A673 (cell line): ENCODE data around the gene IYD. TPM values are rescaled to one million over a fixed set of nuclear protein-coding genes. Genes with fewer than 3 reads are reported as not detected.

Experiments used
- BruUV-seq: library from RNA; stranded (reverse); fragments of 400-500 nt; replicated peaks from 2 replicates; lab custom pipeline; 2021; lab: Mats Ljungman, UMichigan
- CTCF ChIA-PET: fragments of 300-600 bp; sonication (Branson Sonifier 250); formaldehyde crosslinking; loops from one replicate; lab custom pipeline; 2022; ENCODE audit warnings: antibody characterized with exemption; lab: Charles Lee
- POLR2A ChIA-PET: fragments of 300-600 bp; sonication (Branson Sonifier 250); formaldehyde crosslinking; loops from one replicate; lab custom pipeline; 2022; ENCODE audit warnings: antibody characterized with exemption; ENCODE audit not compliant: low non-redundant PET; lab: Charles Lee
- DNase-seq: peaks from one replicate; pipeline ENCODE4 v3.0.0-alpha.2; 2015; ENCODE audit warnings: low spot score
- H3K27ac ChIP-seq: fragments of 200-600 bp; sonication (generic); 2 replicates; pipeline ENCODE4 v1.5.1; 2016; ENCODE audit warnings: mixed run types, low read depth, mild to moderate bottlenecking, mixed read lengths, antibody characterized with exemption, low read length; ENCODE audit not compliant: poor library complexity, severe bottlenecking
- H3K27me3 ChIP-seq: fragments of 200-600 bp; sonication (generic); replicated peaks from 2 replicates; pipeline ENCODE4 v1.6.1; 2017; ENCODE audit warnings: mixed run types, low read depth, mild to moderate bottlenecking, mixed read lengths, antibody characterized with exemption, low read length; ENCODE audit not compliant: insufficient read depth, poor library complexity
- H3K36me3 ChIP-seq: fragments of 200-600 bp; sonication (generic); 2 replicates; pipeline ENCODE4 v1.6.1; 2016; ENCODE audit warnings: mixed run types, mild to moderate bottlenecking, mixed read lengths, antibody characterized with exemption, low read length; ENCODE audit not compliant: insufficient read depth, poor library complexity, severe bottlenecking
- H3K4me1 ChIP-seq: fragments of 200-600 bp; sonication (generic); 2 replicates; pipeline ENCODE4 v1.6.1; 2017; ENCODE audit warnings: mixed run types, mild to moderate bottlenecking, mixed read lengths, antibody characterized with exemption, low read length; ENCODE audit not compliant: insufficient read depth, poor library complexity, severe bottlenecking
- H3K4me3 ChIP-seq: fragments of 200-600 bp; sonication (generic); 2 replicates; pipeline ENCODE4 v1.5.1; 2016; ENCODE audit warnings: low read depth, mixed run types, mild to moderate bottlenecking, mixed read lengths, low read length; ENCODE audit not compliant: poor library complexity, severe bottlenecking
- H3K9me3 ChIP-seq: fragments of 200-600 bp; sonication (generic); 2 replicates; pipeline ENCODE4 v1.6.1; 2016; ENCODE audit warnings: mixed run types, low read depth, mild to moderate bottlenecking, mixed read lengths, antibody characterized with exemption, low read length; ENCODE audit not compliant: poor library complexity, severe bottlenecking
- EZH2 ChIP-seq: fragments of 200-600 bp; sonication (generic); IDR thresholded peaks from 2 replicates; pipeline ENCODE4 v1.6.1; 2017; ENCODE audit warnings: borderline replicate concordance, low read depth, mild to moderate bottlenecking, mixed read lengths, antibody characterized with exemption, low read length; ENCODE audit not compliant: poor library complexity, severe bottlenecking
- intact Hi-C: fragments of 100-400 bp; cut with micrococcal nuclease; formaldehyde crosslinking; loops from one replicate; pipeline ENCODE4 v1.10.0; 2022; ENCODE audit not compliant: unreplicated experiment
- total RNA-seq: library from RNA; stranded (reverse); gene quantifications from 2 replicates; pipeline ENCODE4 v1.2.3, GENCODE V29; 2021
- TF ChIP-seq, protein P1 (sequence below): fragments of 300-800, 200-600 bp; sonication (generic); conservative IDR thresholded peaks from 2 replicates; pipeline ENCODE4 v1.5.1; 2017; ENCODE audit warnings: low read depth, mild to moderate bottlenecking, antibody characterized with exemption, low read length, moderate library complexity, mixed read lengths

The IYD gene
- total RNA-seq, 1 experiment from 2014 or later: not detected

DNA sequence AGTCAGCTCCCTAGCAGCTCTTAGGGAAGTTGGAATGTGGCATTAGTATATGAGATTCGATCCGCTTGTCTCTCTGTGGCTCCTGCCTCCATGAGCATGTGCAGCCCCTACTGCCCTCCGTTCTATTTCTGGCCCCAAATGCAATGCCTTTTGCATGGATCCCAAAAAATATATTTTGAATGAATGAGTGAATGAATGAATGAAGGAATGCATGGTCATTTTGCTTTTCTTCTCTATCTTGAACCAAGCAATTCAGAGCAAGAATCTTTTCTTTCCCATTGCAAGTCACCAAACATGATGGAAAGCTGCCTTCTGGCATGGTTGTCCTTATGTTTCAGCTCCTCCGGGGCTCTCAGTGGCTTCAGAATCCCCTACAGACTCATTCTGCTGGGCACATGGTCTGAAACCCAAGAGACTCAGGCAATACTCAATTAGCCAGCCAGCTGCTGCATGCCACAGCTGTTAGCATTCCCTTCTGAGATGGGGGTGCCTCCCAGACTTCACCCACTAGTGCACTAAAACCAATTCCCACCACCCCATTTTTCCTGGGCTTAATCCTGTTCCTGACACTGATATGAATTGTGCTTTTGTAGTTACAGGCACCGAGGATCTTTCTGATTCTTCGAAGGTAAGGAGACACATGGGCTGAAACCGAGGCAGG lies 2.6 kb upstream of the IYD start:
- TF ChIP-seq, protein P1, sequence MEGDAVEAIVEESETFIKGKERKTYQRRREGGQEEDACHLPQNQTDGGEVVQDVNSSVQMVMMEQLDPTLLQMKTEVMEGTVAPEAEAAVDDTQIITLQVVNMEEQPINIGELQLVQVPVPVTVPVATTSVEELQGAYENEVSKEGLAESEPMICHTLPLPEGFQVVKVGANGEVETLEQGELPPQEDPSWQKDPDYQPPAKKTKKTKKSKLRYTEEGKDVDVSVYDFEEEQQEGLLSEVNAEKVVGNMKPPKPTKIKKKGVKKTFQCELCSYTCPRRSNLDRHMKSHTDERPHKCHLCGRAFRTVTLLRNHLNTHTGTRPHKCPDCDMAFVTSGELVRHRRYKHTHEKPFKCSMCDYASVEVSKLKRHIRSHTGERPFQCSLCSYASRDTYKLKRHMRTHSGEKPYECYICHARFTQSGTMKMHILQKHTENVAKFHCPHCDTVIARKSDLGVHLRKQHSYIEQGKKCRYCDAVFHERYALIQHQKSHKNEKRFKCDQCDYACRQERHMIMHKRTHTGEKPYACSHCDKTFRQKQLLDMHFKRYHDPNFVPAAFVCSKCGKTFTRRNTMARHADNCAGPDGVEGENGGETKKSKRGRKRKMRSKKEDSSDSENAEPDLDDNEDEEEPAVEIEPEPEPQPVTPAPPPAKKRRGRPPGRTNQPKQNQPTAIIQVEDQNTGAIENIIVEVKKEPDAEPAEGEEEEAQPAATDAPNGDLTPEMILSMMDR: no peak
- no peak for TF ChIP-seq EZH2
- H3K4me3 ChIP-seq: no peak overlapping the region
- no peaks in the 10 kb centered on the region for H3K4me1 ChIP-seq
- ChIA-PET POLR2A (no interaction called here), CTCF (no interaction called here)
- no peak for DNase-seq
- intact Hi-C loops: no loop called here
- no peaks in the 10 kb centered on the region for H3K27me3 ChIP-seq
- H3K9me3 ChIP-seq: no peaks in the 10 kb centered on the region
- H3K27ac ChIP-seq: no peak overlapping the region
- no TSS peak for BruUV-seq
- no peaks in the 10 kb centered on the region for H3K36me3 ChIP-seq

DNA sequence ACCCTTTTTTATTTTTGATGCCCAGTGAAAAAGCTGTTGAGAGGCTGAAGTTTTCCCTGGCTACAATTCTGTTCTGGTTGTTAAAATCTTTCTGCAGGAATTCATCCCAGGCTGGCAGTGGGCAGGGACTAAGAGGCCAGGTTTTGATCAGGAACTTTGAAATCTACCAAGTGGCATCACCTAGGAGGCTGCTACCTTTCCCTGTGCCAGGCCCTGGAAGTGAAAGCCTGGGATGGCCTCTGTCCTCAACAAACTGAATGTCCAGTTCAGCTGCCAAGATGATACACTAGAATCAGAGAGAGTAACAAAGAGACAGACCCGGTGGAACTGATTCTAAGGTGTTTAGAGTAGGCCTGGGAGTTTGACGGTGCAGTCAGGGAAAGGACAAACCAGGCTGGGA lies 596 bp downstream of the IYD start:
- ChIA-PET POLR2A (no interaction called here), CTCF (no interaction called here)
- intact Hi-C loops: no loop called here
- H3K4me3 ChIP-seq: no peak overlapping the region
- TF ChIP-seq, protein P1: no peak
- no peaks in the 10 kb centered on the region for H3K9me3 ChIP-seq
- peaks cover 5% of the 10 kb centered on the region for H3K4me1 ChIP-seq
- no peak overlapping the region for H3K27ac ChIP-seq
- H3K36me3 ChIP-seq: no peaks in the 10 kb centered on the region
- BruUV-seq: no TSS peak
- no peaks in the 10 kb centered on the region for H3K27me3 ChIP-seq
- DNase-seq: no peak

DNA sequence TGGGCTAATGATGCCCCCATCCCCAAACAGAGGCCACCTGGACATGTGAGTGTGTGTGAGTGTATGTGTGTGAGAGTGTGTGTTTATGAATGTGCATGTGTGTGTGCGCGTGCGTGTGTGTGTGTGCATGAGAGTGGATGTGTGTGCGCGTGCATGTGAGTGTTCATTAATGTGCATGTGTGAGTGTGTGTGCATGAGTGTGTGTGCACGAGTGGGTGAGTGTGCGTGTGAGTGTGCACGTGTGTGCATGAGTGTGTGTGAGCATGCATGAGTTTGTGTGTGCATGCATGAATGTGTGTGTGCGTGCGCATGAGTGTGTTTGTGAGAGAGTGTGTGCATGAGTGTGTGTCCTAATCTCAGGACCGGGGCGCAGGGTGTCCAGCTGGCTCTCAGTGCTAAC lies 1.3 kb downstream of the IYD start:
- H3K36me3 ChIP-seq: no peaks in the 10 kb centered on the region
- POLR2A ChIA-PET: no interaction called here
- H3K4me1 ChIP-seq: peaks cover 5% of the 10 kb centered on the region
- no peak overlapping the region for H3K27ac ChIP-seq
- no peaks in the 10 kb centered on the region for H3K27me3 ChIP-seq
- H3K9me3 ChIP-seq: no peaks in the 10 kb centered on the region
- H3K4me3 ChIP-seq: no peak overlapping the region
- intact Hi-C loops: no loop called here
- TF ChIP-seq, protein P1: no peak
- no TSS peak for BruUV-seq
- no peak for DNase-seq
- CTCF ChIA-PET: no interaction called here
